ENCODE measurements around the gene NAA35. TPM values are rescaled to one million over a fixed set of nuclear protein-coding genes. Genes with fewer than 3 reads are reported as not detected.

The NAA35 gene
- 25.9 and 47.0 TPM in 2 replicates for total RNA-seq (ENCODE audit: low replicate concordance)

GRCh38 chr9:85940832-85941621, at the start of gene NAA35:
NAA35 (plus strand) TSS chr9:85941146; CDS start chr9:85942160, 1,014 bp downstream.
- DNase-seq (ENCODE audit: low read depth), result peak; percentile 98
- H3K4me3 ChIP-seq (ENCODE audit: low read depth, low read length), result peak within 1 kb of the TSS; percentile 87
- TF ChIP-seq, protein P1, sequence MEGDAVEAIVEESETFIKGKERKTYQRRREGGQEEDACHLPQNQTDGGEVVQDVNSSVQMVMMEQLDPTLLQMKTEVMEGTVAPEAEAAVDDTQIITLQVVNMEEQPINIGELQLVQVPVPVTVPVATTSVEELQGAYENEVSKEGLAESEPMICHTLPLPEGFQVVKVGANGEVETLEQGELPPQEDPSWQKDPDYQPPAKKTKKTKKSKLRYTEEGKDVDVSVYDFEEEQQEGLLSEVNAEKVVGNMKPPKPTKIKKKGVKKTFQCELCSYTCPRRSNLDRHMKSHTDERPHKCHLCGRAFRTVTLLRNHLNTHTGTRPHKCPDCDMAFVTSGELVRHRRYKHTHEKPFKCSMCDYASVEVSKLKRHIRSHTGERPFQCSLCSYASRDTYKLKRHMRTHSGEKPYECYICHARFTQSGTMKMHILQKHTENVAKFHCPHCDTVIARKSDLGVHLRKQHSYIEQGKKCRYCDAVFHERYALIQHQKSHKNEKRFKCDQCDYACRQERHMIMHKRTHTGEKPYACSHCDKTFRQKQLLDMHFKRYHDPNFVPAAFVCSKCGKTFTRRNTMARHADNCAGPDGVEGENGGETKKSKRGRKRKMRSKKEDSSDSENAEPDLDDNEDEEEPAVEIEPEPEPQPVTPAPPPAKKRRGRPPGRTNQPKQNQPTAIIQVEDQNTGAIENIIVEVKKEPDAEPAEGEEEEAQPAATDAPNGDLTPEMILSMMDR (IDR thresholded peaks at IDR 0.05; ENCODE audit: insufficient read depth, low read length), result no peak

DNA sequence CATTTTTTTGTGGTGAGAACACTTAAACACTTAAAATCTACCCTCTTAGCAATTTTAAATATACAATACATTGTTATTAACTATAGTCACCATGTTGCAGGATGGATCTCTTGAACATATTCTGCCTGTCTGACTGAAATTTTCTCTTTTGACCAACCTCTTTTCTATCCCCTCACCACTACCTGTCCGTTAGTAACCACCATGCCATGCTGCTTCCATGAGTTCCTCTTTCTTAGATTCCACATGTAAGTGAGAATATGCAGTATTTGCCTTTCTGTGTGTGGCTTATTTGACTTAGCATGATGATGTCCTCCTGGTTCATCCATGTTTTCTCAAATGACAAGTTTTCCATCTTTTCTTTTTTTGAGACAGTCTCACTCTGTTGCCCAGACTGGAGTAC, 48.5 kb upstream of the NAA35 start:
- TF ChIP-seq, protein P1 (IDR thresholded peaks at IDR 0.05; ENCODE audit: insufficient read depth, low read length), result no peak
- no peak for DNase-seq (ENCODE audit: low read depth)
- no peak overlapping the region for H3K4me3 ChIP-seq (ENCODE audit: low read depth, low read length)

DNA sequence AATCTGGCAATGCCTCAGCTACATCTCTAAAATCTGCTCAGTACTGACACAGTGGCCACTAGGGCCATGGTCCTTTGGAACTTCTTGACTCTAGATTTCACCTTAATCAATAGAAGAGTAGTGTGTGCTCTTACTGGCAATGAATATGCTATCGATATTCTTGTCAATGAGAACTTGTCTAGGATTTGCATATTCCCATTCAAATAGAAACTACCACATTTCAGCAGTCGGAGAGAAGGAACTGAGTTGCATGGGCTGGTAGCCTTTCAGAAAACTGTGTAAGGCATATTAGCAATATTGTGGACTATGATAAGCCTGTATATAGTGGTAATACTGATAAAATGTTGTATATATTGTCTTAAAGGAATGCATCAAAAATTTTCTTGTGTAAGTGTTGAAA, 45.3 kb upstream of the NAA35 start:
- TF ChIP-seq, protein P1 (IDR thresholded peaks at IDR 0.05; ENCODE audit: insufficient read depth, low read length), result no peak
- DNase-seq (ENCODE audit: low read depth), result no peak
- no peak overlapping the region for H3K4me3 ChIP-seq (ENCODE audit: low read depth, low read length)

GRCh38 chr9:85897848-85898247, 43.1 kb upstream of the NAA35 start:
- DNase-seq (ENCODE audit: low read depth), result no peak
- H3K4me3 ChIP-seq (ENCODE audit: low read depth, low read length), result no peak overlapping the region
- TF ChIP-seq, protein P1 (IDR thresholded peaks at IDR 0.05; ENCODE audit: insufficient read depth, low read length), result no peak

- no peak for DNase-seq (ENCODE audit: low read depth)
- TF ChIP-seq, protein P1 (IDR thresholded peaks at IDR 0.05; ENCODE audit: insufficient read depth, low read length), result no peak
- H3K4me3 ChIP-seq (ENCODE audit: low read depth, low read length), result no peak overlapping the region
These were observed 42.6 kb upstream of the NAA35 start for GRCh38 chr9:85898332-85898731.

- DNase-seq (ENCODE audit: low read depth), result no peak
- TF ChIP-seq, protein P1 (IDR thresholded peaks at IDR 0.05; ENCODE audit: insufficient read depth, low read length), result no peak
- H3K4me3 ChIP-seq (ENCODE audit: low read depth, low read length), result no peak overlapping the region
These were observed 41.6 kb upstream of the NAA35 start for GRCh38 chr9:85899388-85899787.
